IMR-90 (cell line): ENCODE results near the gene CPAMD8. TPM values are rescaled to one million over a fixed set of nuclear protein-coding genes. Genes with fewer than 3 reads are reported as not detected.

Source experiments
- ATAC-seq: fragments of 200-7000 bp; cut with Tn5 transposase; 2 replicates; pipeline ENCODE4 v1.9.1; 2020; ENCODE audit warnings: low read depth, mild to moderate bottlenecking, moderate library complexity
- BruUV-seq: library from RNA; stranded (reverse); fragments of 400-500 nt; replicated peaks from 2 replicates; lab custom pipeline; 2021; lab: Mats Ljungman, UMichigan
- CTCF ChIA-PET: fragments of 300-600 bp; formaldehyde crosslinking; extraction: SDS; loops from one replicate; lab custom pipeline; 2021; ENCODE audit warnings: antibody characterized with exemption; lab: Yijun Ruan, JAX
- POLR2A ChIA-PET: fragments of 300-600 bp; sonication (Branson Sonifier 250); formaldehyde crosslinking; loops from one replicate; lab custom pipeline; 2022; ENCODE audit warnings: antibody characterized with exemption; ENCODE audit not compliant: unreplicated experiment; lab: Charles Lee
- DNase-seq: peaks from one replicate; pipeline ENCODE4 v3.0.0; 2013
- H2AFZ ChIP-seq: replicated peaks from 2 replicates; pipeline ENCODE3; 2013; ENCODE audit warnings: low read length, mild to moderate bottlenecking; ENCODE audit not compliant: poor library complexity
- H2AK5ac ChIP-seq: 2 replicates; pipeline ENCODE4 v1.6.1; 2013; ENCODE audit warnings: low read depth, low read length, inconsistent platforms
- H2AK9ac ChIP-seq: replicated peaks from 2 replicates; pipeline ENCODE3; 2013; ENCODE audit warnings: mild to moderate bottlenecking, low read depth, low read length, moderate library complexity; ENCODE audit not compliant: poor library complexity
- H2BK120ac ChIP-seq: 2 replicates; pipeline ENCODE4 v1.6.1; 2013; ENCODE audit warnings: low read depth, low read length, inconsistent platforms
- H2BK15ac ChIP-seq: 3 replicates; pipeline ENCODE4 v1.6.1; 2013; ENCODE audit warnings: low read depth, low read length, inconsistent platforms
- H2BK20ac ChIP-seq: 2 replicates; pipeline ENCODE4 v1.6.1; 2013; ENCODE audit warnings: low read depth, mild to moderate bottlenecking, inconsistent platforms, low read length, moderate library complexity
- H2BK5ac ChIP-seq: 2 replicates; pipeline ENCODE4 v1.6.1; 2013; ENCODE audit warnings: mild to moderate bottlenecking, low read depth, low read length, inconsistent platforms; ENCODE audit not compliant: poor library complexity, severe bottlenecking
- H3K14ac ChIP-seq: replicated peaks from 2 replicates; pipeline ENCODE4 v1.6.1; 2013; ENCODE audit warnings: low read depth, low read length, inconsistent platforms
- H3K18ac ChIP-seq: 2 replicates; pipeline ENCODE4 v1.6.1; 2013; ENCODE audit warnings: low read depth, low read length, control low read depth
- H3K23ac ChIP-seq: 2 replicates; pipeline ENCODE4 v1.6.1; 2013; ENCODE audit warnings: low read depth, low read length, inconsistent platforms
- H3K27ac ChIP-seq: 2 replicates; pipeline ENCODE4 v1.5.1; 2013; ENCODE audit warnings: mild to moderate bottlenecking, control low read depth, low read length; ENCODE audit not compliant: insufficient read depth
- H3K27me3 ChIP-seq: 2 replicates; pipeline ENCODE4 v1.6.1; 2013; ENCODE audit warnings: low read length; ENCODE audit not compliant: control insufficient read depth, insufficient read depth
- H3K36me3 ChIP-seq: 2 replicates; pipeline ENCODE4 v1.6.1; 2013; ENCODE audit warnings: low read length, mixed read lengths; ENCODE audit not compliant: control insufficient read depth, insufficient read depth
- H3K4ac ChIP-seq: 2 replicates; pipeline ENCODE4 v1.6.1; 2013; ENCODE audit warnings: low read depth, low read length, inconsistent platforms
- H3K4me1 ChIP-seq: 2 replicates; pipeline ENCODE4 v1.6.1; 2013; ENCODE audit warnings: low read length, mixed read lengths; ENCODE audit not compliant: control insufficient read depth, insufficient read depth
- H3K4me2 ChIP-seq: 2 replicates; pipeline ENCODE4 v1.6.1; 2013; ENCODE audit warnings: low read depth, mild to moderate bottlenecking, control low read depth, low read length, moderate library complexity
- H3K4me3 ChIP-seq: 2 replicates; pipeline ENCODE4 v1.5.1; 2013; ENCODE audit warnings: low read depth, mild to moderate bottlenecking, control low read depth, low read length, moderate library complexity; ENCODE audit not compliant: insufficient read depth
- H3K56ac ChIP-seq: 2 replicates; pipeline ENCODE4 v1.6.1; 2013; ENCODE audit warnings: low read length, inconsistent platforms; ENCODE audit not compliant: insufficient read depth; ENCODE audit errors: extremely low read depth
- H3K79me1 ChIP-seq, 2 experiments: 2 replicates each; pipeline ENCODE4 v1.6.1; 2013; ENCODE audit warnings: low read length in 2 of 2, inconsistent platforms in 1 of 2, low read depth in 1 of 2
- H3K9ac ChIP-seq: 2 replicates; pipeline ENCODE4 v1.6.1; 2013; ENCODE audit warnings: low read depth, low read length, control low read depth
- H3K9me1 ChIP-seq: 2 replicates; pipeline ENCODE4 v1.6.1; 2013; ENCODE audit warnings: low read length, inconsistent platforms; ENCODE audit not compliant: insufficient read depth
- H3K9me3 ChIP-seq: 2 replicates; pipeline ENCODE4 v1.6.1; 2013; ENCODE audit warnings: low read length; ENCODE audit not compliant: control insufficient read depth, insufficient read depth
- H4K20me1 ChIP-seq: 2 replicates; pipeline ENCODE4 v1.6.1; 2013; ENCODE audit warnings: low read length, inconsistent platforms; ENCODE audit not compliant: insufficient read depth
- H4K5ac ChIP-seq: 2 replicates; pipeline ENCODE4 v1.6.1; 2013; ENCODE audit warnings: mild to moderate bottlenecking, low read depth, low read length, control low read depth
- H4K8ac ChIP-seq, 2 experiments: 2 replicates each; pipeline ENCODE4 v1.6.1; 2013; ENCODE audit warnings: low read depth in 2 of 2, low read length in 2 of 2, control low read depth in 1 of 2, inconsistent platforms in 1 of 2
- H4K91ac ChIP-seq: 2 replicates; pipeline ENCODE4 v1.6.1; 2013; ENCODE audit warnings: low read depth, low read length, inconsistent platforms; ENCODE audit not compliant: insufficient read depth
- CHD1 ChIP-seq: IDR thresholded peaks from 2 replicates; pipeline ENCODE4 v1.6.1; 2012; ENCODE audit warnings: low read depth, low read length, improper control_type of control experiment
- POLR2A ChIP-seq: IDR thresholded peaks from 2 replicates; pipeline ENCODE4 v1.6.1; 2012; ENCODE audit warnings: mild to moderate bottlenecking, low read depth, low read length
- WGBS, 2 experiments: methylation state at CpG; one replicate each; pipeline versions ENCODE4 v1.1.5 to v1.1.7; 2013; ENCODE audit warnings: missing lambda C conversion rate in 2 of 2; ENCODE audit not compliant: insufficient read length in 1 of 2; ENCODE audit errors: extremely low coverage in 2 of 2; 5-methylcytosine and 5-hydroxymethylcytosine counted together
- dilution Hi-C: fragments of 300-500 bp; cut with HindIII; formaldehyde crosslinking; loops from one replicate; pipeline ENCODE4 v1.14.3; 2018; ENCODE audit warnings: low sequenced_read_pairs; ENCODE audit not compliant: unreplicated experiment
- in situ Hi-C: fragments of 300-500 bp; cut with MboI; formaldehyde crosslinking; loops from 3 replicates; pipeline ENCODE4 v1.14.3; 2019; ENCODE audit warnings: low sequenced_read_pairs, inconsistent platforms, mixed read lengths
- intact Hi-C: fragments of 100-400 bp; cut with micrococcal nuclease; formaldehyde crosslinking; loops from 2 replicates; pipeline ENCODE4 v1.10.0; 2022
- polyA plus RNA-seq, 3 experiments: library from polyadenylated mRNA; depleted of rRNA; stranded (reverse); fragments of >200 nt; gene quantifications; 2 replicates each; pipeline ENCODE4 v1.2.3, GENCODE V29; 2012; ENCODE audit warnings: low replicate concordance in 1 of 3
- total RNA-seq: library from RNA; depleted of rRNA; stranded (reverse); fragments of >200 nt; gene quantifications from 2 replicates; pipeline ENCODE4 v1.2.3, GENCODE V29; 2012

The CPAMD8 gene
- total and polyA plus RNA-seq, 2 of the 4 experiments (the other 2 are of a cell fraction): 0.36 to 0.79 TPM

DNA sequence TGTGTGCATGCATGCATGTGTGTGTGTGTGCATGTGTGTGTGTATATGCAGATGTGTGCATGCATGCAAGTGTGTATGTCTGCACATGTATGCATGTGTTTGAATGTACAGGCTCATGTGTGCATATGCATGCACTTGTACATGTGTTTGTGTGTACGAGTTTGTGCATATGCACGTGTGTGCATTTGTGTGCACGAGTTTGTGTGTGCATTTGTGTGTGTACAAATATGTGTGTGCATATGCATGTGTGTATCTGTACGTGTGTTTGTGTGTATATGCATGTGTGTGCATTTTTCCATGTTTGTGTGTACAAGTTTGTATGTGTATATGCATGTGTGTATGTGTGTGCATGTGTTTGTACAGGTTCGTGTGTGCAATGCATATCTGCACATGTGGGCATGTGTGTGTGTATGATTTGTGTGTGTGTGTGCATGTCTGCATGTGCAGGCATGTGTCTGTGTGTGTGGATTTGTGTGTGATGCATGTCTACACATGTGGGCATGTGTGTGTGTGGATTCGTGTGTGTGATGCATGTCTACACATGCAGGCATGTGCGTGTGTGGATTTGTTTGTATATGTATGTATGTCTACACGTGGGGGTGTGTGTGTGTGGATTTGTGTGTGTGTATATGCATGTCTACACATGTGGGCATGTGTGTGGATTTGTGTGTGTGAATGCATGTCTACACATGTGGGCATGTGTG, 80.7 kb downstream of the CPAMD8 start:
- intact Hi-C loops: no loop called here
- H3K4me1 ChIP-seq: no peaks in the 10 kb centered on the region
- H3K4me3 ChIP-seq: no peak overlapping the region
- H2BK20ac ChIP-seq: no peak overlapping the region
- H2AFZ ChIP-seq: no peak overlapping the region
- POLR2A ChIA-PET: no interaction called here
- H3K18ac ChIP-seq: no peak overlapping the region
- no peak overlapping the region for H2AK9ac ChIP-seq
- H2AK5ac ChIP-seq: no peak overlapping the region
- no peaks in the 10 kb centered on the region for H3K79me1 ChIP-seq
- ATAC-seq: no peak
- H3K36me3 ChIP-seq: no peaks in the 10 kb centered on the region
- no peaks in the 10 kb centered on the region for H3K9me3 ChIP-seq
- no peak overlapping the region for H3K56ac ChIP-seq
- no peak overlapping the region for H3K4ac ChIP-seq
- 58% methylated on average over 8 of the region's 8 CpGs; no CpG with 5 or more reads in 1 of the 2 experiments for WGBS, 2 experiments
- no peak overlapping the region for H3K4me2 ChIP-seq
- H4K8ac ChIP-seq: no peak overlapping the region
- no peak overlapping the region for H3K23ac ChIP-seq
- no peak overlapping the region for H2BK15ac ChIP-seq
- in situ Hi-C loops: no loop called here
- no peaks in the 10 kb centered on the region for H4K20me1 ChIP-seq
- no peak overlapping the region for H4K91ac ChIP-seq
- H3K9ac ChIP-seq: no peak overlapping the region
- H3K27me3 ChIP-seq: peaks cover 3% of the 10 kb centered on the region; the same call in 1 of the 2 replicates
- CTCF ChIA-PET: no interaction called here
- H2BK120ac ChIP-seq: no peak overlapping the region
- H4K5ac ChIP-seq: no peak overlapping the region
- TF ChIP-seq POLR2A (no peak), CHD1 (no peak)
- H3K27ac ChIP-seq: no peak overlapping the region
- BruUV-seq: no TSS peak
- no peak overlapping the region for H3K14ac ChIP-seq
- H3K9me1 ChIP-seq: no peaks in the 10 kb centered on the region
- dilution Hi-C loops: no loop called here
- no peak for DNase-seq
- no peak overlapping the region for H2BK5ac ChIP-seq
